Measurements from ENCODE around the gene PTGR3.

The PTGR3 gene

GRCh38 chr18:75221397-75221796 lies 12.5 kb upstream of the PTGR3 start:
- no peak overlapping the region for H3K4me3 ChIP-seq (ENCODE audit: low read length)
- TF ChIP-seq CTCF (conservative IDR thresholded peaks at IDR 0.05; ENCODE audit: low read length): no peak
- DNase-seq (ENCODE audit: low read depth): no peak

- no peak for TF ChIP-seq CTCF (conservative IDR thresholded peaks at IDR 0.05; ENCODE audit: low read length)
- H3K4me3 ChIP-seq (ENCODE audit: low read length): no peak overlapping the region; the same call in 1 of the 2 replicates
These were observed 11.8 kb upstream of the PTGR3 start for GRCh38 chr18:75220551-75221355.

GRCh38 chr18:75219745-75220375 lies 10.9 kb upstream of the PTGR3 start:
- H3K4me3 ChIP-seq (ENCODE audit: low read length): no peak overlapping the region
- no peak for DNase-seq (ENCODE audit: low read depth)
- no peak for TF ChIP-seq CTCF (conservative IDR thresholded peaks at IDR 0.05; ENCODE audit: low read length)

More at GRCh38 chr18:75220551-75221355, 11.8 kb upstream of the PTGR3 start:
- DNase-seq (ENCODE audit: low read depth): no peak

GRCh38 chr18:75218065-75218923 lies 9.4 kb upstream of the PTGR3 start:
- no peak for TF ChIP-seq CTCF (conservative IDR thresholded peaks at IDR 0.05; ENCODE audit: low read length)
- no peak overlapping the region for H3K4me3 ChIP-seq (ENCODE audit: low read length)
- DNase-seq (ENCODE audit: low read depth): no peak

GRCh38 chr18:75216911-75217689 lies 8.2 kb upstream of the PTGR3 start:
- no peak for DNase-seq (ENCODE audit: low read depth)
- no peak for TF ChIP-seq CTCF (conservative IDR thresholded peaks at IDR 0.05; ENCODE audit: low read length)
- H3K4me3 ChIP-seq (ENCODE audit: low read length): no peak overlapping the region

- no peak for DNase-seq (ENCODE audit: low read depth)
- TF ChIP-seq CTCF (conservative IDR thresholded peaks at IDR 0.05; ENCODE audit: low read length): no peak
- H3K4me3 ChIP-seq (ENCODE audit: low read length): no peak overlapping the region
These were observed 7.4 kb upstream of the PTGR3 start for GRCh38 chr18:75216212-75216910.

All from AG10803 (cell line).